Stimulated activated naive B cell treated with anti-CD40 and anti-IgM and Interleukin-4, amounts not matched to agents 10 μg/mL and 1 μg/mL and 100 μg/mL, for 72 hours (primary cell): ENCODE measurements around the gene ERAP2.

Experiments
- ATAC-seq, 2 donors: fragments of 150-1000 bp; cut with Tn5 transposase; replicated peaks; 2 replicates each; pipeline ENCODE4 v1.10.0; 2021; ENCODE audit warnings: moderate library complexity in 1 of 2
- DNase-seq: peaks from one replicate; pipeline ENCODE4 v3.0.0; 2021
- H3K27ac Mint-ChIP-seq: one replicate; pipeline ENCODE4 v1.8.0; 2022; ENCODE audit warnings: mild to moderate bottlenecking, mixed read lengths
- H3K27me3 Mint-ChIP-seq, 2 donors: one replicate each; pipeline ENCODE4 v1.8.0; 2022; ENCODE audit warnings: mixed read lengths in 2 of 2
- H3K36me3 Mint-ChIP-seq, 2 donors: one replicate each; pipeline ENCODE4 v1.8.0; 2022; ENCODE audit warnings: mixed read lengths in 2 of 2, mild to moderate bottlenecking in 1 of 2
- H3K4me1 Mint-ChIP-seq, 2 donors: one replicate each; pipeline ENCODE4 v1.8.0; 2022; ENCODE audit warnings: mixed read lengths in 2 of 2, mild to moderate bottlenecking in 1 of 2
- H3K4me3 Mint-ChIP-seq, 2 donors: one replicate each; pipeline ENCODE4 v1.8.0; 2022; ENCODE audit warnings: mild to moderate bottlenecking in 2 of 2, mixed read lengths in 2 of 2, moderate library complexity in 1 of 2
- H3K9me3 Mint-ChIP-seq, 2 donors: one replicate each; pipeline ENCODE4 v1.8.0; 2022; ENCODE audit warnings: mixed read lengths in 2 of 2, mild to moderate bottlenecking in 1 of 2

The ERAP2 gene

GRCh38 chr5:96893342-96893741, 17.0 kb downstream of the ERAP2 start:
- peaks cover 32 to 45% of the 10 kb centered on the region in 2 donors for H3K36me3 Mint-ChIP-seq

GRCh38 chr5:96896276-96896675, 20.0 kb downstream of the ERAP2 start:
- Mint-ChIP-seq H3K4me1 (peaks cover 38 to 57% of the 10 kb centered on the region in 2 donors), H3K9me3 (no peaks in the 10 kb centered on the region), H3K36me3 (peaks cover 44 to 58% of the 10 kb centered on the region in 2 donors), H3K27me3 (no peaks in the 10 kb centered on the region), H3K4me3 (peak overlapping the region; percentile 87 to 88), H3K27ac (peak overlapping the region; percentile 99)
- DNase-seq = no peak
- peak; percentile 71 to 83 for ATAC-seq

More at GRCh38 chr5:96893342-96893741, 17.0 kb downstream of the ERAP2 start:
- Mint-ChIP-seq H3K9me3 (no peaks in the 10 kb centered on the region), H3K4me1 (peaks cover 28 to 42% of the 10 kb centered on the region in 2 donors), H3K27me3 (no peaks in the 10 kb centered on the region), H3K27ac (peak overlapping the region; percentile 84), H3K4me3 (no peak overlapping the region)
- DNase-seq (no peak), ATAC-seq (peak; percentile 24 to 29)

- Mint-ChIP-seq H3K36me3 (peaks cover 49 to 63% of the 10 kb centered on the region in 2 donors), H3K4me1 (peaks cover 40 to 58% of the 10 kb centered on the region in 2 donors), H3K9me3 (no peaks in the 10 kb centered on the region), H3K4me3 (peak overlapping the region; percentile 87 to 88), H3K27me3 (no peaks in the 10 kb centered on the region), H3K27ac (peak overlapping the region; percentile 99)
- ATAC-seq (peak; percentile 99), DNase-seq (peak; percentile 61)
Observed at GRCh38 chr5:96896806-96897205, 20.5 kb downstream of the ERAP2 start.

GRCh38 chr5:96901384-96901783, 25.1 kb downstream of the ERAP2 start:
- peaks cover 0 to 1% of the 10 kb centered on the region in 2 donors for H3K9me3 Mint-ChIP-seq
- H3K27ac Mint-ChIP-seq = peak overlapping the region; percentile 33
- no peaks in the 10 kb centered on the region for H3K27me3 Mint-ChIP-seq
- peaks cover 23 to 39% of the 10 kb centered on the region in 2 donors for H3K4me1 Mint-ChIP-seq
- peaks cover 44 to 53% of the 10 kb centered on the region in 2 donors for H3K36me3 Mint-ChIP-seq
- ATAC-seq (no peak), DNase-seq (no peak)
- no peak overlapping the region for H3K4me3 Mint-ChIP-seq

GRCh38 chr5:96901841-96902240, 25.5 kb downstream of the ERAP2 start:
- no peak overlapping the region for H3K4me3 Mint-ChIP-seq
- no peak overlapping the region for H3K27ac Mint-ChIP-seq
- peaks cover 21 to 35% of the 10 kb centered on the region in 2 donors for H3K4me1 Mint-ChIP-seq
- peaks cover 44 to 51% of the 10 kb centered on the region in 2 donors for H3K36me3 Mint-ChIP-seq
- H3K9me3 Mint-ChIP-seq = peaks cover 0 to 1% of the 10 kb centered on the region in 2 donors
- H3K27me3 Mint-ChIP-seq = no peaks in the 10 kb centered on the region
- DNase-seq (no peak), ATAC-seq (no peak)

GRCh38 chr5:96902876-96903275, 26.6 kb downstream of the ERAP2 start:
- Mint-ChIP-seq H3K27me3 (no peaks in the 10 kb centered on the region), H3K36me3 (peaks cover 45 to 52% of the 10 kb centered on the region in 2 donors), H3K4me1 (peaks cover 17 to 29% of the 10 kb centered on the region in 2 donors), H3K4me3 (no peak overlapping the region), H3K9me3 (peaks cover 0 to 1% of the 10 kb centered on the region in 2 donors), H3K27ac (no peak overlapping the region)
- DNase-seq (no peak), ATAC-seq (no peak)

GRCh38 chr5:96903300-96903699, 27.0 kb downstream of the ERAP2 start:
- DNase-seq (no peak), ATAC-seq (no peak)
- no peaks in the 10 kb centered on the region for H3K27me3 Mint-ChIP-seq
- H3K9me3 Mint-ChIP-seq = peaks cover 0 to 1% of the 10 kb centered on the region in 2 donors
- no peak overlapping the region for H3K27ac Mint-ChIP-seq
- peaks cover 47 to 53% of the 10 kb centered on the region in 2 donors for H3K36me3 Mint-ChIP-seq
- no peak overlapping the region for H3K4me3 Mint-ChIP-seq
- peaks cover 17 to 29% of the 10 kb centered on the region in 2 donors for H3K4me1 Mint-ChIP-seq

- H3K27me3 Mint-ChIP-seq = no peaks in the 10 kb centered on the region
- ATAC-seq = no peak
- peaks cover 14 to 20% of the 10 kb centered on the region in 2 donors for H3K4me1 Mint-ChIP-seq
- DNase-seq = no peak
- no peak overlapping the region for H3K4me3 Mint-ChIP-seq
- H3K36me3 Mint-ChIP-seq = peaks cover 47 to 51% of the 10 kb centered on the region in 2 donors
- peak overlapping the region; percentile 62 for H3K27ac Mint-ChIP-seq
- H3K9me3 Mint-ChIP-seq = peaks cover 0 to 1% of the 10 kb centered on the region in 2 donors
Observed at GRCh38 chr5:96904054-96904931, 28.0 kb downstream of the ERAP2 start.

GRCh38 chr5:96905864-96906263, 29.6 kb downstream of the ERAP2 start:
- Mint-ChIP-seq H3K4me1 (peaks cover 11 to 16% of the 10 kb centered on the region in 2 donors), H3K27ac (no peak overlapping the region), H3K4me3 (no peak overlapping the region), H3K36me3 (peaks cover 36 to 44% of the 10 kb centered on the region in 2 donors), H3K9me3 (peaks cover 0 to 1% of the 10 kb centered on the region in 2 donors), H3K27me3 (no peaks in the 10 kb centered on the region)
- no peak for DNase-seq
- ATAC-seq = no peak

- ATAC-seq (no peak), DNase-seq (no peak)
- H3K4me3 Mint-ChIP-seq = no peak overlapping the region
- H3K9me3 Mint-ChIP-seq = peaks cover 0 to 1% of the 10 kb centered on the region in 2 donors
- H3K27ac Mint-ChIP-seq = no peak overlapping the region
- no peaks in the 10 kb centered on the region for H3K27me3 Mint-ChIP-seq
- peaks cover 5 to 12% of the 10 kb centered on the region in 2 donors for H3K4me1 Mint-ChIP-seq
- peaks cover 21 to 27% of the 10 kb centered on the region in 2 donors for H3K36me3 Mint-ChIP-seq
Observed at GRCh38 chr5:96909003-96909402, 32.7 kb downstream of the ERAP2 start.

GRCh38 chr5:96909435-96909834, 33.1 kb downstream of the ERAP2 start:
- Mint-ChIP-seq H3K4me3 (no peak overlapping the region), H3K27ac (no peak overlapping the region), H3K9me3 (peaks cover 0 to 1% of the 10 kb centered on the region in 2 donors), H3K36me3 (peaks cover 23 to 27% of the 10 kb centered on the region in 2 donors), H3K27me3 (no peaks in the 10 kb centered on the region), H3K4me1 (peaks cover 3 to 12% of the 10 kb centered on the region in 2 donors)
- DNase-seq (no peak), ATAC-seq (no peak)

- Mint-ChIP-seq H3K4me3 (no peak overlapping the region), H3K36me3 (peaks cover 21 to 22% of the 10 kb centered on the region in 2 donors), H3K9me3 (peaks cover 0 to under 1% of the 10 kb centered on the region in 2 donors), H3K27me3 (no peaks in the 10 kb centered on the region), H3K4me1 (peaks cover under 1 to 9% of the 10 kb centered on the region in 2 donors), H3K27ac (no peak overlapping the region)
- no peak for DNase-seq
- ATAC-seq = no peak
Observed at GRCh38 chr5:96911139-96911538, 34.8 kb downstream of the ERAP2 start.

- peaks cover 20 to 30% of the 10 kb centered on the region in 2 donors for H3K36me3 Mint-ChIP-seq
- no peaks in the 10 kb centered on the region for H3K9me3 Mint-ChIP-seq
- H3K4me1 Mint-ChIP-seq = peaks cover 0 to 7% of the 10 kb centered on the region in 2 donors
- ATAC-seq (no peak), DNase-seq (no peak)
- H3K27me3 Mint-ChIP-seq = no peaks in the 10 kb centered on the region
- H3K27ac Mint-ChIP-seq = no peak overlapping the region
- H3K4me3 Mint-ChIP-seq = no peak overlapping the region
Observed at GRCh38 chr5:96913233-96913632, 36.9 kb downstream of the ERAP2 start.

GRCh38 chr5:96919754-96920197, 43.5 kb downstream of the ERAP2 start:
- H3K4me3 Mint-ChIP-seq = no peak overlapping the region
- ATAC-seq (peak; percentile 97 to 98), DNase-seq (peak; percentile 15)
- H3K9me3 Mint-ChIP-seq = no peaks in the 10 kb centered on the region
- peaks cover 11 to 19% of the 10 kb centered on the region in 2 donors for H3K36me3 Mint-ChIP-seq
- H3K27me3 Mint-ChIP-seq = no peaks in the 10 kb centered on the region
- peak overlapping the region; percentile 25 for H3K27ac Mint-ChIP-seq
- H3K4me1 Mint-ChIP-seq = peaks cover 11 to 33% of the 10 kb centered on the region in 2 donors
